Myocyte (in vitro differentiated cells): Measurements from ENCODE around the gene KAT6B. TPM values are rescaled to one million over a fixed set of nuclear protein-coding genes. Genes with fewer than 3 reads are reported as not detected.
A peak's percentile ranks its signal among the peaks of the same experiment; 100 is the strongest.

Experiments used
- DNase-seq: peaks from one replicate; pipeline ENCODE4 v3.0.0-alpha.2; 2012; ENCODE audit warnings: low read depth
- total RNA-seq: library from RNA; depleted of rRNA; stranded (reverse); fragments of >200 nt; gene quantifications from 2 replicates; pipeline ENCODE4 v1.2.3, GENCODE V29; 2014

The KAT6B gene
- total RNA-seq, 1 donor from 2014 or later = 13.1 TPM

- DNase-seq = no peak
These were observed 2.6 kb upstream of the KAT6B start for GRCh38 chr10:74823791-74824183.

GRCh38 chr10:74824184-74824899 lies 2.1 kb upstream of the KAT6B start:
- no peak for DNase-seq

GRCh38 chr10:74824900-74825370 lies 1.5 kb upstream of the KAT6B start:
- peak; percentile 23 for DNase-seq

DNA sequence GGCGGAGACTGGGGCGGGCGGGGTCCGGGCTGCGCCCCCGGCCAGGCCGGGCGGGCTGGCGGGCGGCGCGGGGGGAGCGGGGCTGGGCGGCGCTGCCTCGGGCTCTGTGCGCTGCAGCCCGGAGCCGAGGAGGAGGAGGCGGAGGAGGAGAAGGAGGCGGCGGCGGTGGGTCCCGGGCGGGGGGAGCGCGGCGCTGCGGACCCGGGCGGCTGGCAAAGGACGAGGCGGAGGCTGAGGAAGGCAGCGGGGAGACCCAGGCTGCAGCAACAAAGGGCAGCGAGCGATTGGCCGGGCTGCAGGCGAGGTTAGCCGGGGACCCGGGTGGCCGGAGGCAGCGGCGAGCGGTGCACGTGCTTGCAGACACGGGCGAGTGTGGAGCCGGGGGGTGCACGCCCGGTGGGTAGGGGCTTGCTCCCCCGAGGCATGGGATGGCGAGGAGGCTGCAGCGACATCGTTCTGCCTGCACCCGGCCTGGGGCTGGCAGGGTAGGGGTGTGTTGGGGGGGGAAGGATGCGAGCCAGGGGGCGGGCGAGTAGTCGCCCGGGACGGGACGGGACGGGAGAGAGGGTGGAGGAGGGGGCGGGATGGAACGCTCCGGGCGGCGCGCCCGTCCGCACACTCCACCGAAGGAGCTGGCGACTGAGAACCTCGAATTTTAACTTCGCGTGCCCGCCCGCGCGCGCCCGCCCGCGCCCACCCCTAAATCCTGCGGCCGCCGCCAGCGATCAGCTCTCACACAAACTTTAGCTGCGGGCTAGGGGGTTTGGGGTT lies 844 bp upstream of the KAT6B start:
- DNase-seq = no peak

- no peak for DNase-seq
These were observed 643 bp downstream of the KAT6B start for GRCh38 chr10:74827045-74827441.

- DNase-seq = no peak
These were observed 1.3 kb downstream of the KAT6B start for GRCh38 chr10:74827694-74828093.

- no peak for DNase-seq
These were observed 2.5 kb downstream of the KAT6B start for GRCh38 chr10:74828946-74829345.

DNA sequence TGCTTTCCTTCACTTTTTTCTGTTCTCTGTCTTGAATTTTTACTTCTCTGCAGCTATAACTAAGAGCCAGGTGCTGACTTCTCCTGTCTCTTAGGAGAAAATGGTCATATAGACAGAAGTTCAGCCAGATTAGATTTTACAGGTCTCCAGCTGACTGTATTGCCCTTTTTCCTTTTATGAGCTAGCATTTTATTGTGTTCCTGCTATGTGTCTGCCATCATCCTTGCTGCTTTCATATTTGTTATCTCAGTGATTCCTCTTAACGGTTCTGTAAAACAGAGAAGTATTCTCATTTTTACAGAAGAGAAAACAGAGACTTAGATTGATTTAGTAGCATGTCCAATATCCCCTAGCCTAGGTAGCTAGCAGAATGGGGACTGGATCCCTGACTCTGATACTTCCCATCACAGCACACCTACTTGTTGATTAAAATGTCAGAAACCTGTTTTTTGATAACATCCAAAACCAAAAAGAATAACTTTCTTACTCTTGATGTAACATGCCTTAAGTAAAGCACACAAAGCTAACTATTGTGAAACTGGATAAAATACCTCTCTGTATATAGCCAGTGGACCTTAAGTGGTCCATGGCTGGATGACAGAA lies 5.2 kb downstream of the KAT6B start:
- no peak for DNase-seq

DNA sequence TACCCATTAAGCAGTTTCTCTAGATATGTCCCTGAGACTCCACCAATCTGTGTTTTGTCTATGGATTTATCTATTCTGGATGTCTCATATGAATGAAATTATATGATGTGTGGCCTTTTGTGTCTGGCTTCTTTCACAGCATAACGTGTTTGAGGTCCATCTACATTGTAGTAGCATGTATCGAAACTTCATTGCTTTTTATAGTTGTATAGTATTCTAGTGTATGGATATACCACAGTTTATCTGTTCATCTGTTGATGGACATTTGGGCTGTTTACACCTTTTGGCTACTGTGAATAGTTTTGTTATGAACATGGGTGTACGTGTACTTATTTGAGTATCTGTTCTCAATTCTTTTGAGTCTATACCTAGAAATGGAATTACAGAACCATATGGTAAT lies 9.6 kb downstream of the KAT6B start:
- no peak for DNase-seq

- DNase-seq = no peak
These were observed 10.5 kb downstream of the KAT6B start for GRCh38 chr10:74836877-74837276.

DNA sequence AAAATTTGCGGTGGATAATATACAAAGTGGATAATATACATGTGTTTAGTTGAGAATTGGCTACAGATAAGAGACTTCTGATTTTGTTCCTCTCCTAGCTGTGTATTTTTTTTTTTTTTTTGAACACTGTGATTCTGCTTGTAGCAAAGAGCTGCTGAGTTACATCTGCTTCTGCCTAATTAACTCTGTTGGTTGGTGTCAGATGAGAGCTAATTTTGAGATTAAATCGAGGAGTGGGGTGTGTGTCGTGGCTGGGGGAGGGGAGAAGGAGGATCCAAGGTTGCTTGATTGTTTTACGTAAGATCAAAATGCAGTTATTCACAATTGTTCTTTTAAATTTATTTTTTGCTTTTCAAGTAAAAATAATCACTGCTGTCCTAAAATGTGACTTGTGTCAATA lies 11.3 kb downstream of the KAT6B start:
- DNase-seq = no peak

GRCh38 chr10:74839708-74840107 lies 13.3 kb downstream of the KAT6B start:
- no peak for DNase-seq

GRCh38 chr10:74841265-74841973 lies 15.0 kb downstream of the KAT6B start:
- DNase-seq = peak; percentile 19

GRCh38 chr10:74842301-74842954 lies 16.0 kb downstream of the KAT6B start:
- DNase-seq = no peak

DNA sequence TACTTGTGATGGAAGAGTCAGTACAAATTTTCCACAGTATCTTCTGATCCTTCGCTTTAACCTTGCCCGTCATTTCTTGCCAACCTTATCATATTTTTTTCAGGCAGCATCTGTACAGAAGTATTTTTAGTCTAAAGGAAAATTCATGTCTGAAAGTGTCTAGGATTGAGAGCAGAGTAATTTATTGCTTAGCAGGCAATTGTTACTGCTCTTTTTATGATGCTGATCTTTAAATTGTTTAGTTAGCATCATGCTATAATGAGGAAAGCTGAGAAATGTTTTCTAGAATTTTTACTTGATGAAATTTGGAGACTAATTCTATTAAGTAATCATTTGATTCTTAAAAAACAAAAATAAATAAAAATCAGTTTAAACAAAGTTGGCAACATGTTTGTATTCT lies 20.6 kb downstream of the KAT6B start:
- no peak for DNase-seq

DNA sequence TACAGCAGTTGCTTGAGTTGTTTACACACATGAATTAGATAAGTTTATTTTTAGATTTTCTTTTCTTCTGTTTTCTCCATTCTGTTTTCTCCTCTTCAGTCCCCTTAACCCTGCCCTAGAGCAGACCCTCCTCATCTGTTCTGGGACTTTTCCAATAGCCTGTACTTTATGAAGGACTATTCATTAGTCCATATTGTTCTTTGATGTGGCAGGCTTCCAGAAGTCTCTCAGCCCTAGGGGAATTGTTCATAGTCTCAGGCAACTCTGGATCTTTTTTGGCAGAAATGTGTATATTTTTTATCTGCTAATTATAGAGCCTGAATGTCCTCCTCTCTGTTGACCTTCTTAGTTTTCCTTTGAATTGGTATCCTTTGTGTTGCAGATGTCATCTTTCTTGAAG lies 25.4 kb downstream of the KAT6B start:
- no peak for DNase-seq

DNA sequence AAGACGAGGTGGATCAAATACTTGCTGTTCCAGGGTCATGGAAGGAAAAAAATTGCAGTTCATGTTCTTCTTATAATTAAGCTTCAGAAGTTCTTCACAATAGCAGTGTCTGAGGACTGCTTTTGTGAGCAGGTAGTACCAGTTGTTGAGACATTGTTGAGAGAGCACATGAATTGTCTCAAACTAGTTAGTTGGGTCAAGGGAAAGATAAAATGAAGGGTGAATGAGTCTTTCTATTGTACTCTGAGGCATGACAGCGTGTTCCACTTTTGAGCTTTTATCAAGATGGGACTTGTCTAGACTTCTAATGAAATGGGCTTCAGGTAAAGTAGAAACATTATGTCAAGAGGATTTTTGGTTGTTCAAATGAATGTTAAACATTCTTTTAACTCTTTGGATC lies 26.0 kb downstream of the KAT6B start:
- no peak for DNase-seq

GRCh38 chr10:74854610-74855009 lies 28.2 kb downstream of the KAT6B start:
- no peak for DNase-seq

DNA sequence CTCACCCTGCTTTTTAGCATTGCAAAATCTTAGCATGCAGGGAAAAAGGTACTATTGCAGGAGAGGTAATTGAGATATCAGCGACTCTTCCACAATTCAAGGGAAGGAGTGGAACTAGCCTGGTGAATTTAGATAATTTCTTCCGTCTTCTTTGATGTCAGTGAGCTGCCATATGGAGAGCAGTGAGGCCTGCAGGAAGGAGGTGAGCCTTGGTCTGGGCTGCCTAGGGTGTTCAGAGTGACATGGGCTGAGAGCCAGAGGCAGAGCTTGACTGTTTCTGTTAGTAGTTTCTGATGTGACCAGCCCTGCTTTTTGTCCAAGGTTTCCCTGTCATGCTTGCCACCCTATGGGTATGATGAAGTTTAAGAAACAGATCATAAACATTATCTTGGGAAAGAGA lies 28.6 kb downstream of the KAT6B start:
- DNase-seq = no peak

GRCh38 chr10:74855439-74855838 lies 29.0 kb downstream of the KAT6B start:
- no peak for DNase-seq

DNA sequence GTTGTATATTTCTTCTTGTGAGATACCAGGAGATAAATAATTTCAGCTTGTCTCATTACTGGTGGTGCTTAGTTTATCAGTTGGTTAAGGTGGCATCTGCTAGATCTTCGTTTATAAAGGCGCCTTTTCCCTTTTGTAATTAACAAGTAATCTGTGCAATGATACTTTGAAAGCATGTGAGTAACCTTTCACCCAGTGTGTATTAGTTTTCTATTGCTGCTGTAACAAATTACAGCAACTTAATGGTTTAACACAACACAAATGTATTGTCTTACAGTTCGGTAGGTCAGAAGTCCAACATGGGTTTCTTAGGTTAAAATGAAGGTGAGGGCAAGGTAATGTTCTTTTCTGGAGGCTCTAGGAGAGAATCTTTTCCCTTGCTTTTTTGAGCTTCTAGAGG lies 30.5 kb downstream of the KAT6B start:
- no peak for DNase-seq
